HEK293T (cell line): ENCODE data around the gene DDX3X.

ENCODE experiments used
- ARNT ChIP-seq: fragments of 450-650 bp; IDR thresholded peaks from 2 replicates; pipeline ENCODE4 v1.6.1; 2017; ENCODE audit warnings: mild to moderate bottlenecking
- BHLHE40 ChIP-seq: fragments of 450-650 bp; IDR thresholded peaks from 2 replicates; pipeline ENCODE4 v1.6.1; 2016; ENCODE audit warnings: mild to moderate bottlenecking, moderate library complexity, borderline replicate concordance
- CTBP1 ChIP-seq: fragments of 450-650 bp; IDR thresholded peaks from 2 replicates; pipeline ENCODE4 v1.6.1; 2016; ENCODE audit warnings: borderline replicate concordance
- ELF4 ChIP-seq: fragments of 450-650 bp; IDR thresholded peaks from 2 replicates; pipeline ENCODE4 v1.6.1; 2017; ENCODE audit warnings: antibody characterized with exemption
- FOXA1 ChIP-seq: fragments of 450-650 bp; IDR thresholded peaks from 2 replicates; pipeline ENCODE4 v1.6.1; 2016; ENCODE audit warnings: mild to moderate bottlenecking
- FOXM1 ChIP-seq: fragments of 450-650 bp; IDR thresholded peaks from 2 replicates; pipeline ENCODE4 v1.6.1; 2017; ENCODE audit warnings: mild to moderate bottlenecking, borderline replicate concordance
- HDGF ChIP-seq: fragments of 450-650 bp; IDR thresholded peaks from 2 replicates; pipeline ENCODE4 v1.6.1; 2017; ENCODE audit warnings: antibody characterized with exemption, borderline replicate concordance
- LEF1 ChIP-seq: fragments of 450-650 bp; IDR thresholded peaks from 2 replicates; pipeline ENCODE4 v1.6.1; 2017; ENCODE audit warnings: mild to moderate bottlenecking, borderline replicate concordance
- NFRKB ChIP-seq: fragments of 450-650 bp; IDR thresholded peaks from 2 replicates; pipeline ENCODE4 v1.6.1; 2016; ENCODE audit warnings: mild to moderate bottlenecking, moderate library complexity
- SP1 ChIP-seq: fragments of 450-650 bp; IDR thresholded peaks from 2 replicates; pipeline ENCODE4 v1.6.1; 2017
- SUZ12 ChIP-seq: fragments of 450-650 bp; IDR thresholded peaks from 2 replicates; pipeline ENCODE4 v1.6.1; 2016; ENCODE audit warnings: mild to moderate bottlenecking
- TARDBP ChIP-seq: fragments of 450-650 bp; IDR thresholded peaks from 2 replicates; pipeline ENCODE4 v1.6.1; 2016
- ZNF384 ChIP-seq: fragments of 450-650 bp; IDR thresholded peaks from 2 replicates; pipeline ENCODE4 v1.6.1; 2016
- TF ChIP-seq, protein P1 (sequence below): fragments of 450-650 bp; IDR thresholded peaks from 2 replicates; pipeline ENCODE4 v1.6.1; 2016

- no peak for TF ChIP-seq SUZ12
- no peak for TF ChIP-seq LEF1
- TF ChIP-seq SP1: no peak
- TF ChIP-seq ELF4: no peak
- TF ChIP-seq BHLHE40: no peak
- TF ChIP-seq FOXM1: no peak
- TF ChIP-seq ZNF384: no peak
- no peak for TF ChIP-seq ARNT
- no peak for TF ChIP-seq FOXA1
- no peak for TF ChIP-seq NFRKB
- no peak for TF ChIP-seq TARDBP
- TF ChIP-seq, protein P1, sequence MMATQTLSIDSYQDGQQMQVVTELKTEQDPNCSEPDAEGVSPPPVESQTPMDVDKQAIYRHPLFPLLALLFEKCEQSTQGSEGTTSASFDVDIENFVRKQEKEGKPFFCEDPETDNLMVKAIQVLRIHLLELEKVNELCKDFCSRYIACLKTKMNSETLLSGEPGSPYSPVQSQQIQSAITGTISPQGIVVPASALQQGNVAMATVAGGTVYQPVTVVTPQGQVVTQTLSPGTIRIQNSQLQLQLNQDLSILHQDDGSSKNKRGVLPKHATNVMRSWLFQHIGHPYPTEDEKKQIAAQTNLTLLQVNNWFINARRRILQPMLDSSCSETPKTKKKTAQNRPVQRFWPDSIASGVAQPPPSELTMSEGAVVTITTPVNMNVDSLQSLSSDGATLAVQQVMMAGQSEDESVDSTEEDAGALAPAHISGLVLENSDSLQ: no peak
- no peak for TF ChIP-seq CTBP1
- no peak for TF ChIP-seq HDGF
Measured at GRCh38 chrX:41308884-41309647, 24.9 kb upstream of the DDX3X start.
